ENCODE results near the gene CHCHD5.

Gene CHCHD5

GRCh38 chr2:112585400-112585799, 991 bp downstream of the CHCHD5 start:
- DNase-seq (ENCODE audit: insufficient read length, low spot score), result no peak
- no peak for FAIRE-seq
- TF ChIP-seq TAF1 (IDR thresholded peaks at IDR 0.05; ENCODE audit: low read depth, low read length), result no peak
- TF ChIP-seq PAX5 (IDR thresholded peaks at IDR 0.05; ENCODE audit: insufficient read depth, low read length, severe bottlenecking), result no peak
- TF ChIP-seq POLR2A (IDR thresholded peaks at IDR 0.05; ENCODE audit: low read depth, low read length), result no peak
- TF ChIP-seq POU2F2 (IDR thresholded peaks at IDR 0.05; ENCODE audit: low read depth, low read length), result no peak
- no peak for TF ChIP-seq POLR2AphosphoS5 (IDR thresholded peaks at IDR 0.05; ENCODE audit: low read depth, low read length)
- no peak for TF ChIP-seq SPI1 (IDR thresholded peaks at IDR 0.05; ENCODE audit: low read depth, low read length)

- no peak for TF ChIP-seq POLR2AphosphoS5 (IDR thresholded peaks at IDR 0.05; ENCODE audit: low read depth, low read length)
- FAIRE-seq, result no peak
- no peak for DNase-seq (ENCODE audit: insufficient read length, low spot score)
These were observed 1.6 kb downstream of the CHCHD5 start for GRCh38 chr2:112585873-112586464.

GRCh38 chr2:112588611-112589045, 4.2 kb downstream of the CHCHD5 start:
- DNase-seq (ENCODE audit: insufficient read length, low spot score) (no peak), FAIRE-seq (no peak)
- TF ChIP-seq POLR2A (IDR thresholded peaks at IDR 0.05; ENCODE audit: low read depth, low read length), result no peak
- no peak for TF ChIP-seq POU2F2 (IDR thresholded peaks at IDR 0.05; ENCODE audit: low read depth, low read length)
- TF ChIP-seq TAF1 (IDR thresholded peaks at IDR 0.05; ENCODE audit: low read depth, low read length), result no peak
- no peak for TF ChIP-seq PAX5 (IDR thresholded peaks at IDR 0.05; ENCODE audit: insufficient read depth, low read length, severe bottlenecking)
- TF ChIP-seq SPI1 (IDR thresholded peaks at IDR 0.05; ENCODE audit: low read depth, low read length), result no peak
- no peak for TF ChIP-seq POLR2AphosphoS5 (IDR thresholded peaks at IDR 0.05; ENCODE audit: low read depth, low read length)

GRCh38 chr2:112591413-112591812, 7.0 kb downstream of the CHCHD5 start:
- FAIRE-seq (no peak), DNase-seq (ENCODE audit: insufficient read length, low spot score) (no peak)
- TF ChIP-seq POLR2AphosphoS5 (IDR thresholded peaks at IDR 0.05; ENCODE audit: low read depth, low read length), result no peak
- TF ChIP-seq POU2F2 (IDR thresholded peaks at IDR 0.05; ENCODE audit: low read depth, low read length), result no peak
- TF ChIP-seq TAF1 (IDR thresholded peaks at IDR 0.05; ENCODE audit: low read depth, low read length), result no peak
- TF ChIP-seq SPI1 (IDR thresholded peaks at IDR 0.05; ENCODE audit: low read depth, low read length), result no peak
- no peak for TF ChIP-seq PAX5 (IDR thresholded peaks at IDR 0.05; ENCODE audit: insufficient read depth, low read length, severe bottlenecking)
- TF ChIP-seq POLR2A (IDR thresholded peaks at IDR 0.05; ENCODE audit: low read depth, low read length), result no peak

- no peak for FAIRE-seq
- TF ChIP-seq SPI1 (IDR thresholded peaks at IDR 0.05; ENCODE audit: low read depth, low read length), result no peak
- TF ChIP-seq POLR2AphosphoS5 (IDR thresholded peaks at IDR 0.05; ENCODE audit: low read depth, low read length), result no peak
- TF ChIP-seq PAX5 (IDR thresholded peaks at IDR 0.05; ENCODE audit: insufficient read depth, low read length, severe bottlenecking), result no peak
- no peak for TF ChIP-seq TAF1 (IDR thresholded peaks at IDR 0.05; ENCODE audit: low read depth, low read length)
- TF ChIP-seq POU2F2 (IDR thresholded peaks at IDR 0.05; ENCODE audit: low read depth, low read length), result no peak
- TF ChIP-seq POLR2A (IDR thresholded peaks at IDR 0.05; ENCODE audit: low read depth, low read length), result no peak
- DNase-seq (ENCODE audit: insufficient read length, low spot score), result no peak
These were observed 9.3 kb downstream of the CHCHD5 start for GRCh38 chr2:112593736-112594135.

- DNase-seq (ENCODE audit: insufficient read length, low spot score), result no peak
- TF ChIP-seq POLR2A (IDR thresholded peaks at IDR 0.05; ENCODE audit: low read depth, low read length), result no peak
- TF ChIP-seq TAF1 (IDR thresholded peaks at IDR 0.05; ENCODE audit: low read depth, low read length), result no peak
- no peak for TF ChIP-seq SPI1 (IDR thresholded peaks at IDR 0.05; ENCODE audit: low read depth, low read length)
- no peak for TF ChIP-seq PAX5 (IDR thresholded peaks at IDR 0.05; ENCODE audit: insufficient read depth, low read length, severe bottlenecking)
- no peak for TF ChIP-seq POLR2AphosphoS5 (IDR thresholded peaks at IDR 0.05; ENCODE audit: low read depth, low read length)
- no peak for TF ChIP-seq POU2F2 (IDR thresholded peaks at IDR 0.05; ENCODE audit: low read depth, low read length)
- no peak for FAIRE-seq
These were observed 13.3 kb downstream of the CHCHD5 start for GRCh38 chr2:112597537-112598322.

DNA sequence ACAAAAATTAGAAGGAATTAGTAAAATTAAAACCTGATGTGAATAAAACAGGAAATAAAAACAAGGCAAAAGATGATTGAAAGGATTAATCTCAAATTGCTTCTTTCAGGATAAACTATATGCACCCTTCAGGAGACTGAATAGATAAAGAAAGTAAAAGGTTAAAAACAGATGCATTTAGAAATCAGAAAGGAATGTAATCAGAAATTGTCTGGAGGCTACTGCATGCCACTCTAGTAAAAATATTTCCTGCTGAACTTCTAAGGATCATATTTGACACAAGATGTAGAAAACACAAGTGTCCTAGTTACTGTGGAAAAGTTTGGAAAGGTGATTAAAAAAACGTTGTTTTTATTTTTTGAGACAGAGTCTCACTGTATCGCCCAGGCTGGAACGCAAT, 16.2 kb downstream of the CHCHD5 start:
- TF ChIP-seq POU2F2 (IDR thresholded peaks at IDR 0.05; ENCODE audit: low read depth, low read length) (no peak), SPI1 (IDR thresholded peaks at IDR 0.05; ENCODE audit: low read depth, low read length) (no peak), POLR2A (IDR thresholded peaks at IDR 0.05; ENCODE audit: low read depth, low read length) (no peak), PAX5 (IDR thresholded peaks at IDR 0.05; ENCODE audit: insufficient read depth, low read length, severe bottlenecking) (no peak), TAF1 (IDR thresholded peaks at IDR 0.05; ENCODE audit: low read depth, low read length) (no peak), POLR2AphosphoS5 (IDR thresholded peaks at IDR 0.05; ENCODE audit: low read depth, low read length) (no peak)
- no peak for FAIRE-seq
- no peak for DNase-seq (ENCODE audit: insufficient read length, low spot score)

DNA sequence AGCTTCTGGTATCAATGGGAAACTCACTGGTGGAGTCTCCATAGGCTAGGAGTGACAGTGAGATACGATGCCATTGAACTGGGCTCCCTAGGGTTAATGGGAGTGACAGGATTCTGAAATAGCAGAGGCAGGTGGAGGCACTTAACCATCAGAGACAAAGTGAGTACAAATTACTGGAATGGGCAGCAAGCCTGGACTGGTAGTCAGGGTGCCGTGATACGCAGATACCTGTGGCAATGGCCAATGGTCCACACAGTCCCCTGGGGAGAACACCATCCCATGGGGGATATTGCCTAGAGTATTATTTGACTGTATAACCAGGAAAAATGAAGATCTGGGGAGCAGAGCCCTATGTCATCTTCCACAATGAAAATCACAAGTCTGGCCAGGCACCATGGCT, 17.3 kb downstream of the CHCHD5 start:
- DNase-seq (ENCODE audit: insufficient read length, low spot score) (no peak), FAIRE-seq (no peak)
- TF ChIP-seq POLR2AphosphoS5 (IDR thresholded peaks at IDR 0.05; ENCODE audit: low read depth, low read length) (no peak), TAF1 (IDR thresholded peaks at IDR 0.05; ENCODE audit: low read depth, low read length) (no peak), POU2F2 (IDR thresholded peaks at IDR 0.05; ENCODE audit: low read depth, low read length) (no peak), POLR2A (IDR thresholded peaks at IDR 0.05; ENCODE audit: low read depth, low read length) (no peak), SPI1 (IDR thresholded peaks at IDR 0.05; ENCODE audit: low read depth, low read length) (no peak), PAX5 (IDR thresholded peaks at IDR 0.05; ENCODE audit: insufficient read depth, low read length, severe bottlenecking) (no peak)

DNA sequence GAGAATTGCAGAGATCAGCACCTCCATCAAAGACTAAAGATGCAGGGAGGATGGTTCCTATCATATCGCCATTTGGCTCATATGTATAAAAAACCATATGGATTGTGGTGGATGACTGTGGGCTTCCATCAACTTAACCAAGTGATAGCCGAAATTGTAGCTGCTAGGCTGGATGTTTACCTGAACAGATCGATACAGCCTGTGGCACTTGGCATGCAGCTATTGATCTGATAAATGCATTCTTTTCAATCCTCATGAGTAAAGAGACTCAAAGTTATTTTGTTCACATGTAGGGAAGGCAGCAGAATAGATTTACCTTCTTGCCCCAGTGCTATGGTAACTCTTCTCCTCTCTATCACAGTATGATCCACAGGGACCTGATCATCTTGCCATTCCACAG, 18.5 kb downstream of the CHCHD5 start:
- TF ChIP-seq POLR2AphosphoS5 (IDR thresholded peaks at IDR 0.05; ENCODE audit: low read depth, low read length) (no peak), POU2F2 (IDR thresholded peaks at IDR 0.05; ENCODE audit: low read depth, low read length) (no peak), TAF1 (IDR thresholded peaks at IDR 0.05; ENCODE audit: low read depth, low read length) (no peak), SPI1 (IDR thresholded peaks at IDR 0.05; ENCODE audit: low read depth, low read length) (no peak), POLR2A (IDR thresholded peaks at IDR 0.05; ENCODE audit: low read depth, low read length) (no peak), PAX5 (IDR thresholded peaks at IDR 0.05; ENCODE audit: insufficient read depth, low read length, severe bottlenecking) (no peak)
- FAIRE-seq, result no peak

More for the DNA sequence above, 18.5 kb downstream of the CHCHD5 start:
- DNase-seq (ENCODE audit: insufficient read length, low spot score), result no peak

All from GM12891 (cell line).